NCI-H748 treated with DMSO at 0.1 percent for 48 hours (cell line): ENCODE results near the gene RNASEH2B.
A peak's percentile ranks its signal among the peaks of the same experiment; 100 is the strongest.

Experiments
- DNase-seq: peaks from one replicate; lab custom pipeline; 2025; lab: John Stamatoyannopoulos, UW

RNASEH2B gene

DNA sequence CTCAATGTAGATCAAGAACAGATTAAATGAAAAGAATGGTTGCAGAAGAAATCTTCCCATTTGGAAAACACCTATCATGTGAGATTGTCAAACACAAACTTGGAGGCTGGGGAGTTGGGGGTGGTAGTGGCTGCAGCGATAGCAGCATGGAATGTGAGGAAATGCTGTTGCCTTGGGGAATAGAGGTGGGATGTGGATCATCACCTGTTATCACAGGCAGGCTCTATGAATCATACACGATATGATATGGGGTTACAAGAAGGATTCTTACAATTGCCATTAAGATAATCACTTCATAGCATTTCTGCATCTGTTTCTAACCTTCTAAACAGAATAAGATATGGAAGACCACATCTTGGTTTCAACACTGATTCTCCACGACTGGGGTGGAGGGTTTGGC, 88.7 kb downstream of the RNASEH2B start:
- DNase-seq, result no peak

DNA sequence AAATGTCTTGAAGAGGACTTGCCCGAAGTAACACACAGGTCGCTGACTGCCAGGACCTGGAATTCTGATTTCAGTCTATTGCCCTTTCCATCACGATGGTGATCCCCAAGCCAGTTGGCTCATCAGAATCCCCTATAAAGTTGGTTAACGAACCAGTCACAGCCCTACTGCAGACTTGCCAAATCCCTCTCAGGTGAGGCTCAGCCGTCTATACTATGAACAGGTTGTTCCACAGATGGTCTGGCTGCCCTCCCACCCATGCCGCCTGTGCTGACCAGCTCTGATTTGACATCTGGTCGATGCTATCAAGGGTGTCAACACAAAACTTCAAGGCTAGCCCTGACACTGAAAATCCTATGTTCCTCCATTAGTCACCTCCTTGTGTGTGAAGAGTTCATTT, 90.0 kb downstream of the RNASEH2B start:
- DNase-seq, result no peak

DNA sequence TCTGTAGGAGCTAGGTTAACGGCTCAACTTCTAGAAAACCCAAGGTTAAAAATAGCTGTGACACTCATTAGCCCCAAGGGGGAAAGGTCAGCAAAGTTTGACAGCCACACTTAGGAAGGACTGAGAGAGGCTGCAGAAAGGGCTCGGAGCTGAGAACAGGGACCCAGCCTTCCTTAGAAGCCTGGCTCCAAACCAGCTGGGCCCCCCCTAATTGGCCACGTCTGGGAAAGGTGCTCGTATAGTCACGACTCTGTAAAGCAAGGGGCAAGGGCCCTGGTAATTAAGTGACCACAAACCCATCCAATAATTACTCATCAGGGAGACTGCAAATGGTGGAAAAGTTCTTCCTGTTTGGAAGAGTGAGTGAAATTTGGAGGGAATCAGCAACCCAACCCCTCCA, 90.5 kb downstream of the RNASEH2B start:
- no peak for DNase-seq

DNA sequence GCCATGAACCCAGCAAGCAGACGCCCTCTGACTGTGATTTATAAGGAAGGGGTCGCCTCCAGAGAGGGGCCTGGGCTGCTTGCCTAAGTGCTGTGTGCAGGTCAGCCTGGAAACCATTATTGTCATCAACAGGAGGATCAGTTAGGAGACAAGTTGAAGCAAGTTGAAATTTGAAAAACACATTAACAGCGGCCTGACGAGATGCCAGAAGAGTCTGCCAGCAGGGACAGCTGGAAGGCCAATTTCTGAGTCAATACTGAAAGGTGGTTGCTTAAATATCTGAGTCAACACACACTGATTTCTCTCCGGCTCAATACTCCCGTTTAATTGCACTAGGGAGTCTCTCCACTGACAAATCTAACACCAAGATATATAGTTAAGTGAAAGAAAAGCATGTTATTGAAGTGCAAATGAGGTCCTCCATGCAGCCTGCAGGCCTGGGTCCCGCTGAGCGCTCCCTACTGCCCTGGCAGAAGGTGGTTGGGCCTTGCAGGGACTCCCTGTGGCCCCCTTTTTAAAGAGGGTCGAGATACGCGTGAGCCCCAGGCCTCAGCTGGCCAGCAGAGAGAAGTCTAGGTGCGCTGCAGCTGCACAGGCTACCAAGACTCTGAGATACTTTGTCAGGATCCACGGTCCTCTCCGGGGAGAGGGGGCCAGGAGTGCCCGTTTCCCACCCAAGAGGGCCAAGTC, 91.1 kb downstream of the RNASEH2B start:
- DNase-seq, result peak; percentile 80

DNA sequence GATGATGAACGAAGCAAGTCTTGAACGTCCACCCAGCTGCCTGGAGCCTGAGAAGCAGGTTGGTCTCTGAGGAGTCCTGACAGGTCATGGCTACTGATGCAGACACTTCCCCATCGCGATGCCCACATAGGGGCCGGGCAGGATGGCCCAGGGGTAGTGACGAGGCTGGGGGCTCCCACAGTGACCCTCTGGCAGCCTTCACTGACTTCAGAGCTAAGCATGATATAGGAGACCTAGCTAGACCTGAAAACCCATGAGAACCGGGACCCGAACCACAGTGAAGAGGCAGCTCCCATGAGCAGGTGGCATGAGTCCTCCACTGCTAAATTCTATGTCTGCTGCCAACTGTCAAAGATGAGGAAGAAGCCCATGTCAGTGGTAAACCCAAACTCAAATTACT, 91.7 kb downstream of the RNASEH2B start:
- no peak for DNase-seq

DNA sequence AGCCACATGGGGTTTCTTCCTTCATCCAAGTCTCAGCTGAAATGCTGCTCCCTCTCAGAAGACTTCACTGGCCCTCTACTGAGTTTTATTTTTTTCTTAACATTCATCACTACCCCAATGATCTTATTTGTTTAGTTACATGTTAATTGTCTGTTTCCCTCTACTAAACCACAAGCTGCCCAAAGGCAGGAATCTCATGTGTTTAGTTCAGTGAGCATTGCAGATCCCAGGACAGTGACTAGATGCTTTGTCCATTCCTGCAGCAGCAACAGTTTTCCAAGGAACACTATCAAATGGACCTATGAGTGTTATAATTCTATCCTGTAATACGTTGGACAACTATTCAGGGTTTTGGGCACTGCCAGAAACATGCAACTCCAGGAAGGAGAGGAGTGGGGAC, 93.1 kb downstream of the RNASEH2B start:
- DNase-seq, result no peak

DNA sequence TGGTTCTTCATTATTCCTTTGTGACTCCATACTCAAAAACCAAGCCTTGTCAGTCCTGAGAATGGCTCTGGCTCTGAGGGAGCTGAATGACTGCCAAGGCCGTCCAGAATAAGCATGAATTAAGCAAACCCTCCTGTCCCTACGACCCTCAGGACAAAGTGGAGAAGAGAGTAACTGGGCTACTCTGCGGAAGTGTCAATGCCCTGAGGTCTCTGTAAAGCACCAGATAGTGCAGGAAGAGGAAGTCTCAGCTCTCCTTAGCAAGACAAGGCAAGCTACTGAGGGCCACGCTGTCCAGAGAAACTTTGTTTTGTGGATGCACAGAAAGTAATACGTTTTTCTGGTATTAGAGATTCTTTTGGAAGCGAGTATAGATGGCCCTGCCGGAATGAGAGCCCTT, 94.1 kb downstream of the RNASEH2B start:
- DNase-seq, result no peak

DNA sequence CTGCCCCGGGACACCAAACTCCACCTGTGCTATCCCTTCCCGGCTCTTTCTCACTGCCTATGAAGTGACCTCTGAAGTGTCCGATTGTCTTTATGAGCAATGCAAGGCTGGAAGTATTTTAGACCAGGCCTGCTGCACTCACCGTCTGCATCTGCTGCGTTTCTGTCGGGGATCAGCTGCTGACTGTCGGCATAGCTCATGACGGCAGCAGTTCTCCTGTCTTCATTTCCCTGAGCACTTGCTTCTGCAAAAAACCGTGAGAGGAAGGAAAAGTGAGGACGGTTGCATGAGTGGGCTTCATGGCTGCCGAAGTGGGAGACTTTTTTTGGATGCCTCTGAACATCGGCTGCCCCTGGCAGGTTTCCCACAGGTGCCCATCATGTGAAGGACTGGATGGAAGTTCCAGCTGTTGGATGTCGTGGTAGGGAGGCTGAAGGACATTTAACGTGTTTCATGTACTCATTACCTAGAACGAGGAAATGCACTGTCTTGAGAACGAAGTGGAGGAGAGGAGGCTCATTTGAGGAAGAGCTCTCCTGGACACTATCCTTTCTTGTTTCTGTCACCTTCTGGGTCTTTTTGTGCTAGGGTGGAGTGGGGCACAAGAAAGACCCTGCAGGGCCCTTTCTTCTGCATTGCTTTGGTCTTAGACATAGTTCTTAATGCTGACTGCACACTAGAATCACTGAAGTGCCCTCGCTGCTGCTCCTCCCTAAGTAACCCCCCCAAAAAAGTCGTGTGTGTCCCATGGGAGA, 94.7 kb downstream of the RNASEH2B start:
- DNase-seq, result no peak

DNA sequence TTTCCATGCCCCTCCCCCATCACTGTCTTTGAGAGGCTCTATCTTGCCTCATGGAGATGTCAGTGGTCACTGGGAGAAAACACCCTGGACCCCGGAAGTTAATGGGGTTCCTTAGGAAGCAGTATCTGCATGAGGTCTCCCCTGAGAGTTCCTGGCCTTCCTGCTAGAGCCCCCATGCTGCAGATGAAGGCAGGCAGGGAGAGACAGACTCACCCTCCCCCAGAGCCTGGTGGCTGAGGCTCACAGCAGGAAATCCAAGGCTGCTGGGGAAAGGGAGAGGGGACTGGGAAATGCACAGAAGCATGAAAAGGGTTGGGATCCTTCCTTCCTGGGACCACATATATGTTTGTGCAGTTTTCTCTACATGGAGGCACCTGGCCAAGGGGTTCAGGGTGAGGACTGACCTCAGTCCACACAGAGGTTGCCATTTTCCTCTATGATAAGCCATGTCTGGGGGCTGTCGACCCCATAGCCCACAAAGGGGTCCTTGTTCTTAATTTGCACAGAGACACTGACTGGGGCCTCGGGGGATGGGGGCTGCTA, 95.4 kb downstream of the RNASEH2B start:
- DNase-seq, result no peak

DNA sequence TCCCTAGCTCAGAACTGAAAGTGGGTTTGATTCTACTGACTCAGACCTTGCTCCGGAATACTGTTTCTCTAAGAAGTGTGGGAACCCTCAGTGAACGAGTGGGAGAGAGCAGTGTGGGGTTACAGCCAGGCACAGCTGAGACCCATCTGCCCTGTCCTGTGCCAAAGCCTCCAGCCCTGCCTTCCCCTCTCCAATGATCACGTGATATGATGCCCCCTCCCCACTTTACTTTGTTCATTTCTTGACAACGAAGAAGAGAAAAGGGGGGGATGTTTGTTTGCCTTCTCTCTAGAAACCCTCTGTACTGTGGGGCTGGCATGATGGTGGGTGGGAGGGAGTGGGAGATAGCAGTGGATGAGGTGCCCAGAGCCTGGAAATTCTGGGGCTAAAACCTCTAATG, 96.0 kb downstream of the RNASEH2B start:
- DNase-seq, result no peak
